ENCODE data around the gene DICER1.

DNA sequence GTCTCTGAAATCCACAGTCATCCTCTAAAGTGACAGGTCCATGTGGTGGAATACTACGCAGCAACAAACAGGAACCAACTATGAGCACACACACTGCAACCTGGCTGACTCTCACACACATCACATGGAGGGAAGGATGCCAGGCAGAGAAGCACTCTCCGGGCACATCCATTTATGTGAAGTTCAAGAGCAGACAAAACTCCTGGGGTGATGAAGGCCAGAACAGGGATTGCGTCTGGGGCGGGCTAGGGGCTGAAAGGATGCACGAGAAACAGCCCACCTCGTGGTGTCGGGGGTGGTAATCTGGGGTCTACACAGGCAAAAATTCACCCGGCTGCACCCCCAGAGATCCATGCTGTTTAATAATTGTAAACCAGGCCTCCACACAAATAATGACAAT lies 100.2 kb downstream of the DICER1 start:
- TF ChIP-seq, protein P1, sequence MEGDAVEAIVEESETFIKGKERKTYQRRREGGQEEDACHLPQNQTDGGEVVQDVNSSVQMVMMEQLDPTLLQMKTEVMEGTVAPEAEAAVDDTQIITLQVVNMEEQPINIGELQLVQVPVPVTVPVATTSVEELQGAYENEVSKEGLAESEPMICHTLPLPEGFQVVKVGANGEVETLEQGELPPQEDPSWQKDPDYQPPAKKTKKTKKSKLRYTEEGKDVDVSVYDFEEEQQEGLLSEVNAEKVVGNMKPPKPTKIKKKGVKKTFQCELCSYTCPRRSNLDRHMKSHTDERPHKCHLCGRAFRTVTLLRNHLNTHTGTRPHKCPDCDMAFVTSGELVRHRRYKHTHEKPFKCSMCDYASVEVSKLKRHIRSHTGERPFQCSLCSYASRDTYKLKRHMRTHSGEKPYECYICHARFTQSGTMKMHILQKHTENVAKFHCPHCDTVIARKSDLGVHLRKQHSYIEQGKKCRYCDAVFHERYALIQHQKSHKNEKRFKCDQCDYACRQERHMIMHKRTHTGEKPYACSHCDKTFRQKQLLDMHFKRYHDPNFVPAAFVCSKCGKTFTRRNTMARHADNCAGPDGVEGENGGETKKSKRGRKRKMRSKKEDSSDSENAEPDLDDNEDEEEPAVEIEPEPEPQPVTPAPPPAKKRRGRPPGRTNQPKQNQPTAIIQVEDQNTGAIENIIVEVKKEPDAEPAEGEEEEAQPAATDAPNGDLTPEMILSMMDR (IDR thresholded peaks at IDR 0.05; ENCODE audit: insufficient read depth, low read depth, low read length), result no peak
- TF ChIP-seq EZH2 (IDR thresholded peaks at IDR 0.05; ENCODE audit: insufficient read depth, low read length), result no peak

All from astrocyte (in vitro differentiated cells and primary cell).